ENCODE results near the gene NUMB.
"Not testable (repeated sequence)": the region's sequence is repeated elsewhere in the genome, so short reads cannot be mapped to it uniquely, and the experiment has no call there.

Gene NUMB

DNA sequence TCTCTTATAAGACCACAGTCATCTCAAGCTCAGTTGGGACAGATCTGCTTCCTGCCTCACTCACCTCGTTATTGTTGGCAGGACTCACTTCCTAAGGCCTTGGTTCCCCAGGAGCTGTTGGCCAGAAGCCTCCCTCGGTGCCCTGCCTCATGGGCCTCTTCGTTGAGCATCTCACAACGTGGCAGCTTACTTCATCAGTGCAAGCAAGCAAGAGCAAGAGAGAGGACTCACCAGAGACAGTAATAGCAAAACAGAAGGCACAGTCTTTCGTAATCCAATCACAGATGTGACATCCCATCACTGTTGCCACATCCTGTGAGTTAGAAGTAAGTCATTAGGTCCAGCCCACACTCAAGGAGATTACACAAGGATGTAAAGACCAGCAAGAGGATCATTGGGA, 5.1 kb upstream of the NUMB start:
- peak; percentile 40 for DNase-seq

DNA sequence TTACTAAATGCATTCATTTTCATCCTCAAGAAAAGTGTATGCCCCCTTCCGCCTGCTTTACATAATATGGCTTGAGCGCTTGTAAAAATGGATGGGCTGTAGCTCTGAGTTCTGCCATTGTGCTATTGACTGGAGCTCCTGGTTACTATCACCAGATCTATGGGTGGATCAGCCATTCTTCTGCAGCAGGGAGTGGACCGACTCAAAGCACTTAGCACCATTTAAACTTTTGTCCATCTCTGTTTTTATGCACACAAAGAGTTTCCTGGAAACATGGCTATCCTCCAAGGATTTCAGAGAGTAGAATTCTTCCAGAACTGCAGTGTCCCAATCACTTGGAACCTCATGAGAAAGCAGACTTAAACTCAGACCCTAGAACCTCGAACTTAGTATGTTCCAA, 4.5 kb upstream of the NUMB start:
- no peak for DNase-seq

- DNase-seq: no peak
These were observed 3.8 kb upstream of the NUMB start for GRCh38 chr14:73462048-73462715.

DNA sequence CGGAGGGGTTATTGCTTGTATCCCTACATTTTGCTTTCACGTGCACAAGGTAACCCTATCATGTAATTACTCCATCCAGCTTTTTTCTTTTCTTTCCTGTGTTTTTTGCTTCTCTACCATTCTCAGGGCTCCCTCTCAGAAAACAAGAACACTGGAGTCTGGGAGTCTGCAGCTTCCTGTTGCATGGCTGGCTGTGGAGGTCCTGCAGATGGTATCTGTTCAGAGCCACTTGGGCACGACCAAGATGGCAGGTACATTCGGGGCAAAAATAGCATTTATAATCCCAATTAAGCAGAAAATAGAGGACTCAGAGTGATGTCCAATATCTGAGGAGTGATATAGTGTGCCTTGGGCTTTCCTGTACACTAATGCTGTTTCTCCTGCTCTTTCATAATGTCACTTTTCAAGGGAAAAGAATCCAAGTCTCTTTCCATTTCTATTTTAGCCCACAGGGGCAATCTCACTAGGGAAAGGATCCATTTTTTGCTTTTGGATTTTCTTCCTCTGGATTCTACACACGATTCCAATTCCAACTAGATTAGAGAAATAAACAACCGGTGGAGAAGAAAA, 3.2 kb upstream of the NUMB start:
- no peak for DNase-seq

- no peak for DNase-seq
These were observed 2.4 kb upstream of the NUMB start for GRCh38 chr14:73460691-73461127.

GRCh38 chr14:73459959-73460358, 1.6 kb upstream of the NUMB start:
- no peak for DNase-seq

DNA sequence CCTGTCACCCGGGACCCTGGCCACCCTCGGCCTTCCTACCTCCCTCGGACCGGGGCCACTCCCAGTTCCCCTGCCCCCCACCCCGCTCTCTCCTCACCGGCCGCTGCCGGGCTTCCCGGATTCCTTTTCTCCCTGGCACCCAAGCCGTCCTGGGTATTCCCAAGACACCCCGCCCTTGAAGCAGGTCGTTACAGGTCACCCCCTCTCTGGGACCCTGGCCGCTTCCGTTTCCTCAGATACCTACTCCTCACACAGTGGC, 493 bp downstream of the NUMB start:
- no peak for DNase-seq

GRCh38 chr14:73457041-73457923, 1.1 kb downstream of the NUMB start:
- peak; percentile 10 for DNase-seq

GRCh38 chr14:73455294-73455693, 3.1 kb downstream of the NUMB start:
- DNase-seq: no peak

DNA sequence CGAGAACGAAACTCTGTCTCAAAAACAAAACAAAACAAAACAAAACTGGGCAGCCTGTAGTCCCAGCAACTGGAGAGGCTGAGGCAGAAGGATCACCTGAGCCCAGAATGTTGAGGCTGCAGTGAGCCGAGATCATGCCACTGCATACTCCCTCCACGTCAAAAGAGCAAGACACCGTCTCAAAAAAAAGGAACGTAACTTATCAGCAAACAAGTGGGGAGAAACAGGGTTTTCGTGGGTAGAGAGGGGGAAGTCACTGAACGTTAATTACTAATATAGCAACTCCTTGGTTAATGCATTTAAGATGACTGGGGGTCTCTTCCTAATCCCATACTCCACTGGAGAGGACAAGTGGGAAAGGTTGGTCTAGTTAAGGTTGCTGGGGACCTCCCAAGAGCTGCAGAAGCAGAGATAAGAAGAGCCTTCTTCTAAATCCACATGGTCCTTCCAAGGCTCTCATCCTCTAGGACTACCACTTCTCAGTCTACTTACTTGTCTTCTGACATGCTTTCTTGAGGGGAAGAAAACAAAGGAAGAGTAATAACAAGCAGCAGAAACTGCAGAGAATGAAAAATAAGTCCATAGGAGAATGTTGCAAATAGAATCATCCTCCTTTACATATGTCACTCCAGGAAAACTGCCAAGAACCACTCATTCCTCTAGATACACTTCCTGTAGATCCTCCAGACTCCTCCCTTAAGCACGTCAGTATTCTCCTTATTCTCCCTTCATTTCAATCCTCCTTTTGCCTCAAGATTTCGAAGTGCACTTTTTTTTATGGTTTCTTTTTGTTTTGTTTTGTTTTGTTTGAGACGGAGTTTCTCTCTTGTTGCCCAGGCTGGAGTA, 5.8 kb downstream of the NUMB start:
- DNase-seq: no peak

DNA sequence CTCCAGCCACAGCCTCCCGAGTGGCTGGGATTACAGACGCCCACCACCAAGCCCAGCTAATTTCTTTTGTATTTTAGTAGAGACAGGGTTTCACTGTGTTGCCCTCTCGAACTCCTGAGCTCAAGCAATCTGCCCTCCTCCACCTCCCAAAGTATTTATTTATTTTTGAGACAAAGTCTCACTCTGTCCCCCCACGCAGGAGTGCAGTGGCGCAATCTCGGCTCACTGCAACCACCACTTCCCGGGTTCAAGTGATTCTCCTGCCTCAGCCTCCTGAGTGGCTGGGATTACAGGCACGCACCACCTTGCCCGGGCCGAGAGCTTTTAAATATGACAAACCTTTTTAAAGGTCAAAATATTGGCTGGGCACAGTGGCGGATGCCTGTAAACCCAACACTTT, 14.6 kb downstream of the NUMB start:
- no peak for DNase-seq

GRCh38 chr14:73441286-73441685, 17.1 kb downstream of the NUMB start:
- no peak for DNase-seq

DNA sequence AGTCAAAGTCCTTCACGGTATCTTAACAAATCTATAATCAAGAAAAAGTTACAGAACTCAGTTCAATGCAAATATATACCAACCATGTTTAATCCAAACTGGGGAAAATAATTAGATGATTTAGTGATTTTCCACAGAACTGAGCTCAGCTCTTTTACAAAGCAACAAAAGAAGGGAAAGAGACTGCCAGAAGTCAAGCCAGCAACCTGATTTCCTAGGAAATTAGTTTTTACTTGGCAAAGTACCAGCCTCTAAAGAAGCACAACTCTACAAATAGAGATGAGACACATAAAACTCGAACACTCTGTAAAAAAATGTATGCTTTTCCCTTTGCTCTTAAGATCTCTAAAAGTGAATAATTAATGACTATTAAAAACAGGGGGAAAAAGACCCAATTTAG, 19.4 kb downstream of the NUMB start:
- DNase-seq: no peak

- DNase-seq: no peak
These were observed 21.1 kb downstream of the NUMB start for GRCh38 chr14:73437206-73437605.

- no peak for DNase-seq
These were observed 26.2 kb downstream of the NUMB start for GRCh38 chr14:73432124-73432523.

DNA sequence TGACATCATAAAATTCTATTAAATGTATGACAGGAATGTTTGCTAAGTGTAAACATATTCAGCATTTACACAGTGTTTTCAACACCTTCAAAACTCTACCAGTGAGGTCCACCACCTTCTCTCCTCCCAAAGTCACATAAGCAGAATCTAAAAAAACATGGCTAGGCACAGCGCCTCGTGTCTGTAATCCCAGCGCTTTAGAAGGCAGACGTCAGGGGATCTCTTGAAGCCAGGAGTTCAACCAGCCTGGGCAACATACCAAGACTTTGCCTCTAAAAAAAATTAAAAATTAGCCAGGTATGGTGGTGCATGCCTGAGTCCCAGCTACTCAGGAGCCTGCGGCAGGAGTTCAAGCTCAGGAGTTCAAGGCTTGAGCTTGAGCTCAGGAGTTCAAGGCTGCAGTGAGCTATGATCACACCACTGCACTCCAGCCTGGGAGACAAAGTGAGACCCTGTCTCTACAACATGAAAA, 30.0 kb downstream of the NUMB start:
- no peak for DNase-seq

- no peak for DNase-seq
These were observed 30.7 kb downstream of the NUMB start for GRCh38 chr14:73427516-73428264.

- DNase-seq: no peak
These were observed 31.5 kb downstream of the NUMB start for GRCh38 chr14:73426877-73427276.

DNA sequence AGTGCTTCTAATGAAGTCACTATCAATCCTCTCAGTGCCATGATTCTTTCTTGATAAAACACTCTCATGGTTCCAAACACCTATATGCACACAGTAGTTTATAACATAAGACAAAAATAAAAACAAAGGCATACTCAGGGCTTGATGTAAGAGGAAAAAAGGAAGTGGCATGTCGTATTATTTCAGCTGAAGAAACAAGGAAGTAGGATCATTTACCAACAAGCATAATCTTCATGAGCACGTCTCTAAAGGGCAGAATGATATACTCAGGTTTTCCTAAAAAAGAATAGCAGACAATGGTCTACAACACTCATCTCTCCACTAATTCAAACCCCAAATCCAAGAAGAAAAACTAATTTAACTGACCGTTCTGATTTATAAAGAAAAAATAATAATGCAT, 33.9 kb downstream of the NUMB start:
- no peak for DNase-seq

DNA sequence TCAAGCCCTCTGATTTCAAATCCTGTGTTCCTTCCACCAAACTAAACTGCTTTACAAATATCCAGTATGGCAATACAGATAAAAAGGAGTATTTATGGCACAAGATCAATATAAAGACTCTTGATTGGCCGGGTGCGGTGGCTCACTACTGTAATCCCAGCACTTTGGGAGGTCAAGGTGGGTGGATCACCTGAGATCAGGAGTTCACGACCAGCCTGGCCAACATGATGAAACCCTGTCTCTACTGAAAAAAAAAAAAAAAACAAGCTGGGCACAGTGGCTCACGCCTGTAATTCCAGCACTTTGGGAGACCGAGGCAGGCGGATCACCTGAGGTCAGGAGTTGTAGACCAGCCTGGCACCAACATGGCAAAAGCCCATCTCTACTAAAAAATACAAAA, 35.3 kb downstream of the NUMB start:
- not testable (repeated sequence) for DNase-seq

- DNase-seq: no peak
These were observed 35.8 kb downstream of the NUMB start for GRCh38 chr14:73422515-73422914.

DNA sequence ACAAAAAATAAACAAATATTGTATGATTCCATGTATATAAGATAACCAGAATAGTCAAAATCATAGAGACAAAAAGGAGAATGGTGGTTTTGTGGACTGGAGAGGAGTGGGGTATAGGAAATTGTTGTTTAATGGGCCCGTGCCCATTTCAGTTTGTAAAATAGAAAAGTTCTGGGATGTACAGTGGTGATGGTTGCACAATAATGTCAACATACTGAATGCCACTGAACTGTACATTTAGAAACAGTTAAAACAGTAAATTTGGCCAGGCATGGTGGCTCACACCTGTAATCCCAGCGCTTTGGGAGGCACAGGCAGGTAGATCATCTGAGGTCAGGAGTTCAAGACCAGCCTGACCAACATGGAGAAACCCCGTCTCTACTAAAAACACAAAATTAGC, 40.1 kb downstream of the NUMB start:
- DNase-seq: no peak

DNA sequence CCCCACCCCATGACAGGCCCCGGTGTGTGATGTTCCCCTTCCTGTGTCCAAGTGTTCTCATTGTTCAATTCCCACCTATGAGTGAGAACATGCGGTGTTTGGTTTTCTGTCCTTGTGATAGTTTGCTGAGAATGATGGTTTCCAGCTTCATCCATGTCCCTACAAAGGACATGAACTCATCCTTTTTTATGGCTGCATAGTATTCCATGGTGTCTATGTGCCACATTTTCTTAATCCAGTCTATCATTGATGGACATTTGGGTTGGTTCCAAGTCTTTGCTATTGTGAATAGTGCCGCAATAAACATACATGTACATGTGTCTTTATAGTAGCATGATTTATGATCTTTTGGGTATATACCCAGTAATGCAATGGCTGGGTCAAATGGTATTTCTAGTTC, 52.1 kb downstream of the NUMB start:
- DNase-seq: not testable (repeated sequence)
